CD14-positive monocyte (primary cell): Measurements from ENCODE around the gene POP7. TPM values are rescaled to one million over a fixed set of nuclear protein-coding genes. Genes with fewer than 3 reads are reported as not detected.

Experiments used
- DNase-seq, 3 donors: peaks; one replicate each; pipeline ENCODE4 v3.0.0-alpha.2; 2011 to 2022
- H2AFZ ChIP-seq: 2 replicates; pipeline ENCODE4 v1.6.0; 2012; ENCODE audit warnings: mild to moderate bottlenecking, low read depth, low read length, inconsistent platforms; ENCODE audit not compliant: insufficient read depth, poor library complexity, severe bottlenecking
- H3K27ac ChIP-seq, 2 donors: 1 replicate in 1 of 2; 2 replicates in 1 of 2; pipeline ENCODE4 v1.5.1; 2012 to 2013; ENCODE audit warnings: low read length in 2 of 2, control low read depth in 1 of 2, inconsistent platforms in 1 of 2, low read depth in 1 of 2, mild to moderate bottlenecking in 1 of 2
- H3K27me3 ChIP-seq, 2 donors: one replicate each; pipeline versions ENCODE4 v1.6.0 to v1.6.1; 2011 to 2013; ENCODE audit warnings: low read length in 2 of 2; ENCODE audit not compliant: control insufficient read depth in 2 of 2, insufficient read depth in 2 of 2
- H3K36me3 ChIP-seq, 2 donors: replicated peaks in 1 of 2; 1 replicate in 1 of 2; 2 replicates in 1 of 2; pipeline versions ENCODE4 v1.5.1 to v1.6.1; 2012 to 2013; ENCODE audit warnings: low read length in 2 of 2, control low read depth in 1 of 2, inconsistent platforms in 1 of 2, mild to moderate bottlenecking in 1 of 2; ENCODE audit not compliant: insufficient read depth in 2 of 2, control insufficient read depth in 1 of 2
- H3K4me1 ChIP-seq, 2 donors: 1 replicate in 1 of 2; 2 replicates in 1 of 2; pipeline versions ENCODE4 v1.5.1 to v1.6.1; 2012 to 2013; ENCODE audit warnings: low read length in 2 of 2, control low read depth in 1 of 2, inconsistent platforms in 1 of 2, mild to moderate bottlenecking in 1 of 2, moderate library complexity in 1 of 2; ENCODE audit not compliant: insufficient read depth in 2 of 2, control insufficient read depth in 1 of 2
- H3K4me2 ChIP-seq: replicated peaks from 2 replicates; pipeline ENCODE3; 2012; ENCODE audit warnings: low read length, moderate library complexity, mild to moderate bottlenecking; ENCODE audit not compliant: poor library complexity, severe bottlenecking; ENCODE audit errors: extremely low read depth
- H3K4me3 ChIP-seq, 3 experiments: fragments of 200-600 bp in 1 of 3; sonication (generic) in 1 of 3; replicated peaks in 1 of 3; 1 replicate in 2 of 3; 2 replicates in 1 of 3; pipeline ENCODE4 v1.5.1; 2011 to 2013; ENCODE audit warnings: low read length in 3 of 3, mild to moderate bottlenecking in 3 of 3, control low read depth in 2 of 3, low read depth in 2 of 3, inconsistent platforms in 1 of 3, moderate library complexity in 1 of 3
- H3K79me2 ChIP-seq: 2 replicates; pipeline ENCODE4 v1.6.0; 2012; ENCODE audit warnings: mild to moderate bottlenecking, control low read depth, inconsistent platforms, low read length, moderate library complexity; ENCODE audit not compliant: insufficient read depth
- H3K9ac ChIP-seq: 2 replicates; pipeline ENCODE4 v1.6.0; 2017; ENCODE audit warnings: low read length, mild to moderate bottlenecking; ENCODE audit not compliant: insufficient read depth, poor library complexity, severe bottlenecking
- H3K9me3 ChIP-seq, 2 donors: replicated peaks in 1 of 2; 1 replicate in 1 of 2; 2 replicates in 1 of 2; pipeline versions ENCODE4 v1.5.1 to v1.6.1; 2012 to 2013; ENCODE audit warnings: low read length in 2 of 2, control low read depth in 1 of 2; ENCODE audit not compliant: control insufficient read depth in 1 of 2, insufficient read depth in 1 of 2
- H4K20me1 ChIP-seq: 2 replicates; pipeline ENCODE4 v1.6.0; 2012; ENCODE audit warnings: mild to moderate bottlenecking, low read length, control low read depth, moderate library complexity; ENCODE audit not compliant: insufficient read depth
- H3K27ac Mint-ChIP-seq, 7 donors: one replicate each; pipeline ENCODE4 v1.8.0; 2020; ENCODE audit warnings: mild to moderate bottlenecking in 7 of 7, mixed read lengths in 7 of 7, moderate library complexity in 6 of 7, inconsistent platforms in 2 of 7
- H3K27me3 Mint-ChIP-seq, 3 donors: one replicate each; pipeline ENCODE4 v1.8.0; 2021 to 2022; ENCODE audit warnings: low read depth in 3 of 3, mild to moderate bottlenecking in 3 of 3, mixed read lengths in 3 of 3, moderate library complexity in 3 of 3, inconsistent platforms in 1 of 3
- H3K36me3 Mint-ChIP-seq, 2 donors: one replicate each; pipeline ENCODE4 v1.8.0; 2020; ENCODE audit warnings: mixed read lengths in 2 of 2, inconsistent platforms in 1 of 2, mild to moderate bottlenecking in 1 of 2
- H3K4me1 Mint-ChIP-seq: one replicate; pipeline ENCODE4 v1.8.0; 2020; ENCODE audit warnings: mild to moderate bottlenecking, mixed read lengths
- H3K4me3 Mint-ChIP-seq, 2 donors: one replicate each; pipeline ENCODE4 v1.8.0; 2020; ENCODE audit warnings: mild to moderate bottlenecking in 2 of 2, mixed read lengths in 2 of 2, moderate library complexity in 1 of 2
- H3K9me3 Mint-ChIP-seq, 7 donors: one replicate each; pipeline ENCODE4 v1.8.0; 2020 to 2022; ENCODE audit warnings: mixed read lengths in 7 of 7, mild to moderate bottlenecking in 6 of 7, moderate library complexity in 6 of 7, inconsistent platforms in 2 of 7
- WGBS: methylation state at CpG from one replicate; pipeline ENCODE4 v1.1.5; 2013; ENCODE audit warnings: missing lambda C conversion rate; ENCODE audit not compliant: insufficient coverage; 5-methylcytosine and 5-hydroxymethylcytosine counted together
- intact Hi-C, 2 donors: fragments of 100-400 bp; cut with micrococcal nuclease; formaldehyde crosslinking; loops; one replicate each; pipeline versions ENCODE4 v1.15.0 to v1.15.1; 2023
- polyA plus RNA-seq, 3 donors: library from polyadenylated mRNA; depleted of rRNA in 1 of 3; unstranded in 2 of 3; stranded (reverse) in 1 of 3; fragments of 300-500 nt in 2 of 3; fragments of >200 nt in 1 of 3; fragmentation: Illumina TruSeq in 2 of 3; gene quantifications; 1 replicate in 2 of 3; 2 replicates in 1 of 3; pipeline ENCODE4 v1.2.3, GENCODE V29; 2012 to 2021
- TF ChIP-seq, protein P1 (sequence below): fragments of 200-600 bp; IDR thresholded peaks from one replicate; pipeline ENCODE4 v1.8.0; 2022; ENCODE audit warnings: antibody characterized with exemption, mild to moderate bottlenecking

Gene POP7
- polyA plus RNA-seq, 3 donors, result 11.1 to 48.5 (median 41.6) TPM

DNA sequence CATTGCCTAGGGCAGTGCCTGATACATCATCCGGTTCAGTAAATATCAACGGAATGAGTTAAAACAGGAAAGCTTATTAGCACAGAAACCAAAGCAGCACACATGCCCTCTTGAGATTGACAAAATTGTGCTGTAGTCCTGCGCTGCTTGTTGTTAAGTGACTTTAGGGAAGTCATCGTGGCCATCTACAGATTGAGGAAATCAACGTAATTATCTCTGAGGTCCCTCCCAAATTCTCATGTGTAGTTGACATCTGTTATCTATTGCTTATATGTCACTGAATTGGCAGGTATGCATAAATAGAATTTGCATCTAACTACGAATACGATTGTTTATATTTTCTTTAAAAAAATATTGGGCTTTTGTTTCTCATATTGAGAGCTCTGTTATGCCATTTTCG lies 35.8 kb upstream of the POP7 start:
- H3K4me3 ChIP-seq, result no peak overlapping the region
- TF ChIP-seq, protein P1, sequence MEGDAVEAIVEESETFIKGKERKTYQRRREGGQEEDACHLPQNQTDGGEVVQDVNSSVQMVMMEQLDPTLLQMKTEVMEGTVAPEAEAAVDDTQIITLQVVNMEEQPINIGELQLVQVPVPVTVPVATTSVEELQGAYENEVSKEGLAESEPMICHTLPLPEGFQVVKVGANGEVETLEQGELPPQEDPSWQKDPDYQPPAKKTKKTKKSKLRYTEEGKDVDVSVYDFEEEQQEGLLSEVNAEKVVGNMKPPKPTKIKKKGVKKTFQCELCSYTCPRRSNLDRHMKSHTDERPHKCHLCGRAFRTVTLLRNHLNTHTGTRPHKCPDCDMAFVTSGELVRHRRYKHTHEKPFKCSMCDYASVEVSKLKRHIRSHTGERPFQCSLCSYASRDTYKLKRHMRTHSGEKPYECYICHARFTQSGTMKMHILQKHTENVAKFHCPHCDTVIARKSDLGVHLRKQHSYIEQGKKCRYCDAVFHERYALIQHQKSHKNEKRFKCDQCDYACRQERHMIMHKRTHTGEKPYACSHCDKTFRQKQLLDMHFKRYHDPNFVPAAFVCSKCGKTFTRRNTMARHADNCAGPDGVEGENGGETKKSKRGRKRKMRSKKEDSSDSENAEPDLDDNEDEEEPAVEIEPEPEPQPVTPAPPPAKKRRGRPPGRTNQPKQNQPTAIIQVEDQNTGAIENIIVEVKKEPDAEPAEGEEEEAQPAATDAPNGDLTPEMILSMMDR, result no peak
- no peaks in the 10 kb centered on the region for H3K27me3 ChIP-seq
- peaks cover 12 to 23% (median 17%) of the 10 kb centered on the region in 3 donors for H3K27me3 Mint-ChIP-seq
- H3K27ac ChIP-seq, result no peak overlapping the region
- H4K20me1 ChIP-seq, result peaks cover 6% of the 10 kb centered on the region
- H3K4me1 ChIP-seq, result peaks cover 7 to 17% of the 10 kb centered on the region in 2 donors
- peaks cover 12% of the 10 kb centered on the region for H3K4me1 Mint-ChIP-seq
- no peak overlapping the region for H2AFZ ChIP-seq
- H3K79me2 ChIP-seq, result peaks cover 14% of the 10 kb centered on the region
- H3K4me2 ChIP-seq, result no peak overlapping the region
- no peaks in the 10 kb centered on the region for H3K36me3 ChIP-seq
- peak in 2 of 3 donors; percentile 13 to 27 for DNase-seq
- no peak overlapping the region for H3K27ac Mint-ChIP-seq
- no peaks in the 10 kb centered on the region for H3K9me3 ChIP-seq
- intact Hi-C loops, result loop anchor here (5.0 to 10.0 kb wide), 3 partner anchors 37 to 545 kb away; partner anchors contain the start of genes MBLAC1 (in 1 of the 2), POP7 (in 1 of the 2) and PPP1R35 (in 1 of the 2)
- no peak overlapping the region for H3K4me3 Mint-ChIP-seq
- H3K36me3 Mint-ChIP-seq, result no peaks in the 10 kb centered on the region
- H3K9ac ChIP-seq, result no peak overlapping the region
- 76% methylated on average over 2 of the region's 8 CpGs for WGBS
- H3K9me3 Mint-ChIP-seq, result peaks cover 0 to 3% (median 1%) of the 10 kb centered on the region in 7 donors

DNA sequence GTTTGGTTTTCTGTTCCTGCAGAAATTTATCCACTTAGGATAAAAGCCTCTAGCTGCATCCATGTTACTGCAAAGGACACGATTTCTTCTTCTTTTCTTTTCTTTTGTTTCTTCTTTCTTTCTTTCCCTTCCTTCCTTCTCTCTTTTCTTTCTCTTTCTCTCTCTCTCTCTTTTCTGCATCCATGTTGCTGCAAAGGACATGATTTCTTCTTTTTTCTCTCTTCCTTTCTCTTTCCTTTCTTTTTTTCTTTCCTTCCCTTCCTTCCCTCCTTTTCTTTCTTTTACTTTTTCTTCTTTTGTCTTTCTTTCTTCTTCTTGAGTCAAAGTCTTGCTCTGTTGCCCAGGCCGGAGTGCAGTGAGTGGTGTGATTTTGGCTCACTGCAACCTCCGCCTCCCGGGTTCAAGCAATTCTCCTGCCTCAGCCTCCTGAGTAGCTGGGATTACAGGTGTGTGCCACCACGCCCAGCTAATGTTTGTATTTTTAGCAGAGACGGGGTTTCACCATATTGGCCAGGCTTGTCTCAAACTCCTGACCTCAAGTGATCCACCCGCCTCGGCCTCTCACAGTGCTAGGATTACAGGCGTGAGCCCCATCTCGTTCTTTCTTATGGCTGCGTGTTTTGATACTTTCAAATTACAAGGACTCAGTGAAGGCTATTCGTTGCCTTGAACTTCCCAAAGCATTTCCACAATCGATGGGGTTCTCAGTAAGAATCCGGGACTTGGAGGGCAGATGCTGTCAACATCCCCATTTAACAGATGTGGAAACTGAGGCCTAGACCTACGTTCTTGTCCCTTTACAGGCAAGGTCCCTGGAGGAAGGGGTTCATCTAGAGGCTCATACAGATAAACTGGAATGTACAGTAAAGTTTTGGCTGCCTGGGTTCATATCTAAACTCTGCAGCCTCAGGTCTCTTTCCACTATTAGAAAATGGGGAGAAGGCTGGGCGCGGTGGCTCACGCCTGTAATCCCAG lies 34.3 kb upstream of the POP7 start:
- H3K9me3 Mint-ChIP-seq, result peaks cover 0 to 3% (median 0%) of the 10 kb centered on the region in 7 donors

More for the DNA sequence above, 34.3 kb upstream of the POP7 start:
- Histone ChIP-seq H3K36me3 (peaks cover 3 to 4% of the 10 kb centered on the region in 2 donors), H3K79me2 (peaks cover 28% of the 10 kb centered on the region), H3K4me1 (peaks cover 12 to 24% of the 10 kb centered on the region in 2 donors), H3K27me3 (no peaks in the 10 kb centered on the region), H4K20me1 (peaks cover 16% of the 10 kb centered on the region), H3K9ac (no peak overlapping the region), H3K4me3 (no peak overlapping the region), H2AFZ (no peak overlapping the region), H3K27ac (no peak overlapping the region), H3K4me2 (no peak overlapping the region), H3K9me3 (no peaks in the 10 kb centered on the region)
- peak overlapping the region in 1 of 7 donors; percentile 68 for H3K27ac Mint-ChIP-seq
- peak overlapping the region in 1 of 2 donors; percentile 1 for H3K4me3 Mint-ChIP-seq
- WGBS, result 92% methylated on average over 16 of the region's 18 CpGs
- TF ChIP-seq, protein P1, result no peak
- H3K4me1 Mint-ChIP-seq, result peaks cover 17% of the 10 kb centered on the region
- H3K27me3 Mint-ChIP-seq, result peaks cover 10 to 21% (median 13%) of the 10 kb centered on the region in 3 donors
- DNase-seq, result no peak
- intact Hi-C loops, result loop anchor here (5.0 to 10.0 kb wide), 3 partner anchors 36 to 547 kb away; partner anchors contain the start of genes MBLAC1 (in 1 of the 2), POP7 (in 1 of the 2) and PPP1R35 (in 1 of the 2)
- peaks cover 4% of the 10 kb centered on the region in 2 donors for H3K36me3 Mint-ChIP-seq
